ENCODE results near the gene SLIT1.

DNA sequence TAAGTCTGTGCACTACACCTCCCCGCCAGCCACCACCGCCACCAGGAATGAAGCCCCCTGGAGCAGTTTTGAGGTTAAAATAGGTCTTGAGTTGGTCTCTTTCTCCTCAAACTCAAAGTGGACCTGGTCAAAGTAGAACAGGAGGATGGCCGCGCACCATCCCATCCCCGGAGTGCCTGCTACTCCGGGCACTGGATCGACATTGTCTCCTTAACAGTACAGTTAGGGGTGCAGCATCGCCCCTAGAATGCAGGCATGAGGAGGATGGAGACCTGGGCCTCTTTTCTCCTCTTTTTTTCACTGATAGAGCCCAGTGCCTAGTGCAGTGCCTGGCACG lies 145.5 kb downstream of the SLIT1 start:
- TF ChIP-seq, protein P1, sequence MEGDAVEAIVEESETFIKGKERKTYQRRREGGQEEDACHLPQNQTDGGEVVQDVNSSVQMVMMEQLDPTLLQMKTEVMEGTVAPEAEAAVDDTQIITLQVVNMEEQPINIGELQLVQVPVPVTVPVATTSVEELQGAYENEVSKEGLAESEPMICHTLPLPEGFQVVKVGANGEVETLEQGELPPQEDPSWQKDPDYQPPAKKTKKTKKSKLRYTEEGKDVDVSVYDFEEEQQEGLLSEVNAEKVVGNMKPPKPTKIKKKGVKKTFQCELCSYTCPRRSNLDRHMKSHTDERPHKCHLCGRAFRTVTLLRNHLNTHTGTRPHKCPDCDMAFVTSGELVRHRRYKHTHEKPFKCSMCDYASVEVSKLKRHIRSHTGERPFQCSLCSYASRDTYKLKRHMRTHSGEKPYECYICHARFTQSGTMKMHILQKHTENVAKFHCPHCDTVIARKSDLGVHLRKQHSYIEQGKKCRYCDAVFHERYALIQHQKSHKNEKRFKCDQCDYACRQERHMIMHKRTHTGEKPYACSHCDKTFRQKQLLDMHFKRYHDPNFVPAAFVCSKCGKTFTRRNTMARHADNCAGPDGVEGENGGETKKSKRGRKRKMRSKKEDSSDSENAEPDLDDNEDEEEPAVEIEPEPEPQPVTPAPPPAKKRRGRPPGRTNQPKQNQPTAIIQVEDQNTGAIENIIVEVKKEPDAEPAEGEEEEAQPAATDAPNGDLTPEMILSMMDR (IDR thresholded peaks at IDR 0.05) = no peak
- TF ChIP-seq POLR2A (IDR thresholded peaks at IDR 0.05) = no peak
